MCF 10A (cell line): Measurements from ENCODE around the gene BCL2L11. TPM values are rescaled to one million over a fixed set of nuclear protein-coding genes. Genes with fewer than 3 reads are reported as not detected.

Source experiments
- BruUV-seq: library from RNA; stranded (reverse); fragments of 400-500 nt; replicated peaks from 2 replicates; lab custom pipeline; 2021; lab: Mats Ljungman, UMichigan
- CTCF ChIA-PET: fragments of 300-600 bp; sonication (Branson Sonifier 250); formaldehyde crosslinking; extraction: SDS; loops from one replicate; lab custom pipeline; 2021; ENCODE audit warnings: antibody characterized with exemption, inconsistent platforms; lab: Yijun Ruan, JAX
- POLR2A ChIA-PET: fragments of 300-600, 350-650 bp; sonication (Branson Sonifier 250); formaldehyde crosslinking; extraction: SDS; loops from one replicate; lab custom pipeline; 2020; ENCODE audit warnings: antibody characterized with exemption, inconsistent platforms; lab: Yijun Ruan, JAX
- DNase-seq: peaks from one replicate; pipeline ENCODE4 v3.0.0-alpha.2; 2018; ENCODE audit not compliant: unreplicated experiment
- H3K27ac Mint-ChIP-seq: one replicate; pipeline ENCODE4 v1.8.0; 2022; ENCODE audit warnings: mild to moderate bottlenecking, low read depth, mixed read lengths; ENCODE audit not compliant: unreplicated experiment
- H3K27me3 Mint-ChIP-seq: one replicate; pipeline ENCODE4 v1.8.0; 2022; ENCODE audit warnings: mixed read lengths; ENCODE audit not compliant: insufficient read depth, unreplicated experiment
- H3K36me3 Mint-ChIP-seq: one replicate; pipeline ENCODE4 v1.8.0; 2022; ENCODE audit warnings: mild to moderate bottlenecking, moderate library complexity, mixed read lengths; ENCODE audit not compliant: insufficient read depth, unreplicated experiment
- H3K4me1 Mint-ChIP-seq: one replicate; pipeline ENCODE4 v1.8.0; 2022; ENCODE audit warnings: mixed read lengths; ENCODE audit not compliant: insufficient read depth, unreplicated experiment
- H3K4me3 Mint-ChIP-seq: one replicate; pipeline ENCODE4 v1.8.0; 2022; ENCODE audit warnings: mild to moderate bottlenecking, moderate library complexity, mixed read lengths; ENCODE audit not compliant: unreplicated experiment
- H3K9me3 Mint-ChIP-seq: one replicate; pipeline ENCODE4 v1.8.0; 2022; ENCODE audit warnings: mixed read lengths; ENCODE audit not compliant: unreplicated experiment
- CTCF ChIP-seq: fragments of 200-600 bp; IDR thresholded peaks from one replicate; pipeline ENCODE4 v1.8.0; 2022; ENCODE audit warnings: antibody characterized with exemption, mild to moderate bottlenecking; ENCODE audit not compliant: unreplicated experiment
- intact Hi-C: fragments of 100-400 bp; cut with micrococcal nuclease; formaldehyde crosslinking; loops from 2 replicates; pipeline ENCODE4 v1.14.1; 2022
- total RNA-seq: library from RNA; stranded (reverse); gene quantifications from 2 replicates; pipeline ENCODE4 v1.2.3, GENCODE V29; 2022

The BCL2L11 gene
- total RNA-seq, 1 experiment from 2014 or later: 5.8 TPM

GRCh38 chr2:111105926-111106325 is 14.8 kb upstream of the BCL2L11 start:
- ChIA-PET POLR2A (no interaction called here), CTCF (no interaction called here)
- Mint-ChIP-seq H3K4me3 (no peak overlapping the region), H3K27ac (no peak overlapping the region), H3K4me1 (peaks cover 2% of the 10 kb centered on the region), H3K9me3 (no peaks in the 10 kb centered on the region), H3K27me3 (peaks cover 13% of the 10 kb centered on the region), H3K36me3 (no peaks in the 10 kb centered on the region)
- no TSS peak for BruUV-seq
- intact Hi-C loops: no loop called here
- no peak for DNase-seq
- no peak for TF ChIP-seq CTCF

- intact Hi-C loops: no loop called here
- TF ChIP-seq CTCF: no peak
- CTCF ChIA-PET: no interaction called here
- POLR2A ChIA-PET: interaction anchor here (0.9 to 1.3 kb wide), 2 partner anchors 9 to 17 kb away, joined by 3 read pairs; no protein-coding TSS in a partner anchor
- Mint-ChIP-seq H3K27me3 (peaks cover 13% of the 10 kb centered on the region), H3K4me1 (no peaks in the 10 kb centered on the region), H3K27ac (no peak overlapping the region), H3K36me3 (no peaks in the 10 kb centered on the region), H3K9me3 (no peaks in the 10 kb centered on the region), H3K4me3 (no peak overlapping the region)
- DNase-seq: no peak
- no TSS peak for BruUV-seq
These were observed 14.0 kb upstream of the BCL2L11 start for GRCh38 chr2:111106706-111107105.

- Mint-ChIP-seq H3K36me3 (no peaks in the 10 kb centered on the region), H3K27me3 (peaks cover 13% of the 10 kb centered on the region), H3K9me3 (no peaks in the 10 kb centered on the region), H3K4me1 (no peaks in the 10 kb centered on the region), H3K27ac (no peak overlapping the region), H3K4me3 (no peak overlapping the region)
- intact Hi-C loops: no loop called here
- BruUV-seq: no TSS peak
- POLR2A ChIA-PET: no interaction called here
- DNase-seq: no peak
- CTCF ChIA-PET: interaction anchor here (0.6 kb wide), 1 partner anchor 83 kb away, joined by 3 read pairs; no protein-coding TSS in a partner anchor
- no peak for TF ChIP-seq CTCF
These were observed 11.9 kb upstream of the BCL2L11 start for GRCh38 chr2:111108745-111109271.

- Mint-ChIP-seq H3K9me3 (no peaks in the 10 kb centered on the region), H3K27ac (no peak overlapping the region), H3K4me3 (no peak overlapping the region), H3K27me3 (peaks cover 5% of the 10 kb centered on the region), H3K36me3 (no peaks in the 10 kb centered on the region), H3K4me1 (no peaks in the 10 kb centered on the region)
- POLR2A ChIA-PET: no interaction called here
- no peak for DNase-seq
- intact Hi-C loops: no loop called here
- CTCF ChIA-PET: interaction anchor here (0.6 kb wide), 1 partner anchor 250 kb away, joined by 3 read pairs; no protein-coding TSS in a partner anchor
- BruUV-seq: no TSS peak
- TF ChIP-seq CTCF: no peak
These were observed 9.5 kb upstream of the BCL2L11 start for GRCh38 chr2:111111101-111111755.
